Measurements from ENCODE around the gene KLHDC8A.

KLHDC8A gene

GRCh38 chr1:205293350-205294074 lies 63.2 kb downstream of the KLHDC8A start:
- TF ChIP-seq, protein P1, sequence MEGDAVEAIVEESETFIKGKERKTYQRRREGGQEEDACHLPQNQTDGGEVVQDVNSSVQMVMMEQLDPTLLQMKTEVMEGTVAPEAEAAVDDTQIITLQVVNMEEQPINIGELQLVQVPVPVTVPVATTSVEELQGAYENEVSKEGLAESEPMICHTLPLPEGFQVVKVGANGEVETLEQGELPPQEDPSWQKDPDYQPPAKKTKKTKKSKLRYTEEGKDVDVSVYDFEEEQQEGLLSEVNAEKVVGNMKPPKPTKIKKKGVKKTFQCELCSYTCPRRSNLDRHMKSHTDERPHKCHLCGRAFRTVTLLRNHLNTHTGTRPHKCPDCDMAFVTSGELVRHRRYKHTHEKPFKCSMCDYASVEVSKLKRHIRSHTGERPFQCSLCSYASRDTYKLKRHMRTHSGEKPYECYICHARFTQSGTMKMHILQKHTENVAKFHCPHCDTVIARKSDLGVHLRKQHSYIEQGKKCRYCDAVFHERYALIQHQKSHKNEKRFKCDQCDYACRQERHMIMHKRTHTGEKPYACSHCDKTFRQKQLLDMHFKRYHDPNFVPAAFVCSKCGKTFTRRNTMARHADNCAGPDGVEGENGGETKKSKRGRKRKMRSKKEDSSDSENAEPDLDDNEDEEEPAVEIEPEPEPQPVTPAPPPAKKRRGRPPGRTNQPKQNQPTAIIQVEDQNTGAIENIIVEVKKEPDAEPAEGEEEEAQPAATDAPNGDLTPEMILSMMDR (IDR thresholded peaks at IDR 0.05; ENCODE audit: insufficient read depth, low read length, poor library complexity, severe bottlenecking), result no peak
- no peak for DNase-seq (ENCODE audit: extremely low read depth, insufficient read length)
- Histone ChIP-seq H3K27me3 (replicated peaks; ENCODE audit: control insufficient read depth, insufficient read depth, low read length) (no peaks in the 10 kb centered on the region), H3K4me3 (replicated peaks; ENCODE audit: low read depth, low read length) (no peak overlapping the region), H3K36me3 (ENCODE audit: control insufficient read depth, insufficient read depth, low read length) (no peaks in the 10 kb centered on the region)

GRCh38 chr1:205291596-205291995 lies 65.1 kb downstream of the KLHDC8A start:
- H3K4me3 ChIP-seq (replicated peaks; ENCODE audit: low read depth, low read length), result no peak overlapping the region

DNA sequence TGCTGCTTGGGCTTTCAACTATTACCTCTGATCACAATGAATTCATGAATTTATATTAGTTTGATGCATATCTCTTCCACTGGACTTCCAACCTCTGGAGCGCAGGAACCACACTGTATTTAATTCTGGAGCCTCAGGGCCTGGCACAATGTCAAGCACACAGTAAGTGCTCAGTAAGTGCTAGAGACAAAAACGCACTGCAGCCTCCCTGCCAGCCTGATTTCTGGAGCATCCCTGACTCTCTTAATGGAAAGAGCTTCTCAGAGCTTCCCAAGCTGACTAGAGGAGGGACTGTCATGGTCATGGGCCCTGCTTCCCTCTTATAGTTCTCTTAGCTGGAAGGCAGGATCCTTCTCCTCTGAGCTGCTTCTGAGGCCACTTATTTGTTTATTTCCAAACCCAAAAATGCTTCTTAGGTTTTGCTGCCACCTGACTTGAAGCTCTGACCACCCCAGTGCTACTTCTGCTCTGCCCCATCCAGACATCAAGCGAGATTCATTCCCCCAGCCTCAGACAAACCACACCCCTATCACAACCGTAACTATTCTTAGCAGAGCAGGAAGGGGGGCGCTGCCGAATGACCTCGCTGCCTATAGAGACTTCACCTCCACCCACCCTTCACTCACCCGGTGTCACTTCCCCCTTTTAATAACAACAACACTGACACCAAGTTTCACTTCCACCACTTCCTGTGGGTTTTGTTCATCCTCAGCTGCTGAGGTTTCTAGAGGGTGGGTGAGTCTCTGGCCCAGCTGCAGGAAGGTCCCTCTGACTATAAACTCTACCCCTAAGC lies 68.8 kb downstream of the KLHDC8A start:
- Histone ChIP-seq H3K4me3 (replicated peaks; ENCODE audit: low read depth, low read length) (no peak overlapping the region), H3K27me3 (replicated peaks; ENCODE audit: control insufficient read depth, insufficient read depth, low read length) (no peaks in the 10 kb centered on the region), H3K36me3 (ENCODE audit: control insufficient read depth, insufficient read depth, low read length) (no peaks in the 10 kb centered on the region)
- TF ChIP-seq, protein P1 (IDR thresholded peaks at IDR 0.05; ENCODE audit: insufficient read depth, low read length, poor library complexity, severe bottlenecking), result no peak
- peak; percentile 90 for DNase-seq (ENCODE audit: extremely low read depth, insufficient read length)

More at GRCh38 chr1:205291596-205291995, 65.1 kb downstream of the KLHDC8A start:
- no peak for DNase-seq (ENCODE audit: extremely low read depth, insufficient read length)
- TF ChIP-seq, protein P1 (IDR thresholded peaks at IDR 0.05; ENCODE audit: insufficient read depth, low read length, poor library complexity, severe bottlenecking), result no peak
- Histone ChIP-seq H3K36me3 (ENCODE audit: control insufficient read depth, insufficient read depth, low read length) (no peaks in the 10 kb centered on the region), H3K27me3 (replicated peaks; ENCODE audit: control insufficient read depth, insufficient read depth, low read length) (no peaks in the 10 kb centered on the region)

DNA sequence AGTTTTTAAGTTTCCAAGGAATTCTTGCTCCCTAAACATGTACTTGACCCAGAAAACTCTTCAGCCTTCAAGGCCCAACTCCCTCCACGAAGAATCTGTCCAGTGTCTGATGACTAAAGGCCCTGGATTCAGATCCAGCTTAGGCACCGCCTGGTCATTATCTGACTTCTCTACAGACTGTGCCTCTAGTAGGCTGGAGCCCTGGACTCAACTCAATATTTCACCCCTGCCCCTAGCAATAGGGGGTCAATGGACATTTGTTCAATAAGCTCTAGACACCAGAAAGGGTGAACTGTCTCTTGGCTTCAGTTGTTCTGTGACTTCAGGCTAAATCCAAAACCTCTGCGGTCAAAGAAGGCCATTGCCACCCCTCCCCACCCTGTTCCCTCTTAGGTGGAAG lies 69.6 kb downstream of the KLHDC8A start:
- no peaks in the 10 kb centered on the region for H3K36me3 ChIP-seq (ENCODE audit: control insufficient read depth, insufficient read depth, low read length)
- no peak overlapping the region for H3K4me3 ChIP-seq (replicated peaks; ENCODE audit: low read depth, low read length)
- no peak for DNase-seq (ENCODE audit: extremely low read depth, insufficient read length)
- TF ChIP-seq, protein P1 (IDR thresholded peaks at IDR 0.05; ENCODE audit: insufficient read depth, low read length, poor library complexity, severe bottlenecking), result no peak
- H3K27me3 ChIP-seq (replicated peaks; ENCODE audit: control insufficient read depth, insufficient read depth, low read length), result no peaks in the 10 kb centered on the region

DNA sequence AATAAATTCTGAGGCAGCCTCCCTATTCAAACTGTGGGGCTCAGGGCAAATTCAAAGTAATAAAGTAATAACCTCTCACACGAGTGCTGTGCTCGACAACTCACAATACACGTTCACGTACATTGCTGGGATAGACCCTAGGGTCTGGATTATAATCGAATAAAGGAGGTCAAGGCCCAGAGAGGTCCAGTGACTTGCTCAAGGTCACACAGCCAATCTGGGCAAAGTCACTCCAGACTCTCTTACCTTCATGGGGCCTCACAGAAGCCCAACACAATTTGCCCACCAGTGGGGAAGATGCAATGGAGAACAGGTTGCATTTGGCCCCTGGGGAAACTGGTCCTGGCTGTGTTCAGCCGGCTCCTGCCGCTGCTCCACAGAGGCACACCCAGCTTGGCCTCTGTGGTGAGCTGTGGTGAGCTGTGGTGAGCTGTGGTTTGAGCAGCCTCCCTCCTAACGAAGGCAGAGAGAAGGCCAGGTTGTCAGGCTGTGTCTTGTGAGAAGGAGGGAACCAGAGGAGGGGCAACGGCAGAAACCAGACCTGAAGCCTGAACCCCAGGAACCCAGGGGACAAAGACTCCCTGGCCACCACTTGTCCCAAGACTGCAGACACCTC lies 70.3 kb downstream of the KLHDC8A start:
- TF ChIP-seq, protein P1 (IDR thresholded peaks at IDR 0.05; ENCODE audit: insufficient read depth, low read length, poor library complexity, severe bottlenecking), result no peak

More for the DNA sequence above, 70.3 kb downstream of the KLHDC8A start:
- H3K36me3 ChIP-seq (ENCODE audit: control insufficient read depth, insufficient read depth, low read length), result no peaks in the 10 kb centered on the region
- no peak overlapping the region for H3K4me3 ChIP-seq (replicated peaks; ENCODE audit: low read depth, low read length)
- peak; percentile 84 for DNase-seq (ENCODE audit: extremely low read depth, insufficient read length)
- no peaks in the 10 kb centered on the region for H3K27me3 ChIP-seq (replicated peaks; ENCODE audit: control insufficient read depth, insufficient read depth, low read length)
